GM23248 (cell line): ENCODE results near the gene TMEM132C.

ENCODE experiments used
- EZH2 ChIP-seq: fragments of 200-600 bp; sonication (generic); IDR thresholded peaks from 2 replicates; pipeline ENCODE4 v1.6.1; 2018; ENCODE audit warnings: antibody characterized with exemption, mild to moderate bottlenecking; ENCODE audit not compliant: insufficient read depth, poor library complexity, severe bottlenecking
- EZH2phosphoT487 ChIP-seq: fragments of 200-600 bp; sonication (generic); IDR thresholded peaks from 2 replicates; pipeline ENCODE4 v1.6.1; 2018; ENCODE audit warnings: antibody characterized with exemption, moderate library complexity, mild to moderate bottlenecking, low read depth; ENCODE audit not compliant: insufficient read depth

- no peak for TF ChIP-seq EZH2
- no peak for TF ChIP-seq EZH2phosphoT487
These were observed 190.0 kb downstream of the TMEM132C start for GRCh38 chr12:128456922-128457321.
